Endodermal cell (in vitro differentiated cells): ENCODE measurements around the gene GGN. TPM values are rescaled to one million over a fixed set of nuclear protein-coding genes. Genes with fewer than 3 reads are reported as not detected.

Experiments
- DNase-seq: peaks from one replicate; pipeline ENCODE4 v3.0.0-alpha.2; 2017
- H3K27ac ChIP-seq: 2 replicates; pipeline ENCODE4 v1.5.1; 2013; ENCODE audit warnings: mild to moderate bottlenecking, low read depth, low read length, moderate library complexity
- H3K27me3 ChIP-seq: 2 replicates; pipeline ENCODE4 v1.6.1; 2013; ENCODE audit warnings: mild to moderate bottlenecking, low read length, moderate library complexity; ENCODE audit not compliant: insufficient read depth, control insufficient read depth, poor library complexity, severe bottlenecking
- H3K36me3 ChIP-seq: 2 replicates; pipeline ENCODE4 v1.7.0; 2013; ENCODE audit warnings: mild to moderate bottlenecking, low read length, moderate library complexity; ENCODE audit not compliant: control insufficient read depth, insufficient read depth
- H3K4me1 ChIP-seq: one replicate; pipeline ENCODE4 v1.7.0; 2013; ENCODE audit warnings: low read length; ENCODE audit not compliant: control insufficient read depth, insufficient read depth
- H3K4me3 ChIP-seq: 2 replicates; pipeline ENCODE4 v1.5.1; 2013; ENCODE audit warnings: mild to moderate bottlenecking, low read length, moderate library complexity
- H3K9ac ChIP-seq: 2 replicates; pipeline ENCODE4 v1.6.1; 2013; ENCODE audit warnings: mild to moderate bottlenecking, low read length, moderate library complexity; ENCODE audit not compliant: poor library complexity, severe bottlenecking; ENCODE audit errors: extremely low read depth
- H3K9me3 ChIP-seq: 2 replicates; pipeline ENCODE4 v1.6.1; 2013; ENCODE audit warnings: mild to moderate bottlenecking, low read length, moderate library complexity; ENCODE audit not compliant: control insufficient read depth
- H3K27ac Mint-ChIP-seq: 2 replicates; pipeline ENCODE4 v1.8.0; 2020; ENCODE audit warnings: mixed read lengths
- H3K27me3 Mint-ChIP-seq: 2 replicates; pipeline ENCODE4 v1.8.0; 2021; ENCODE audit warnings: mild to moderate bottlenecking, mixed read lengths; ENCODE audit not compliant: insufficient read depth
- H3K36me3 Mint-ChIP-seq: 2 replicates; pipeline ENCODE4 v1.8.0; 2020; ENCODE audit warnings: low read depth, mixed read lengths
- H3K4me1 Mint-ChIP-seq: 2 replicates; pipeline ENCODE4 v1.8.0; 2020; ENCODE audit warnings: mixed read lengths
- H3K4me3 Mint-ChIP-seq: 2 replicates; pipeline ENCODE4 v1.8.0; 2020; ENCODE audit warnings: mild to moderate bottlenecking, moderate library complexity, mixed read lengths
- H3K9me3 Mint-ChIP-seq: 2 replicates; pipeline ENCODE4 v1.8.0; 2020; ENCODE audit warnings: mild to moderate bottlenecking, mixed read lengths
- CTCF ChIP-seq: fragments of 200-600 bp; sonication (generic); conservative IDR thresholded peaks from 2 replicates; pipeline ENCODE4 v1.5.0; 2021; ENCODE audit warnings: antibody characterized with exemption, mild to moderate bottlenecking
- WGBS, 2 experiments: methylation state at CpG; one replicate each; pipeline versions ENCODE4 v1.1.5 to v1.1.7; 2013; ENCODE audit warnings: missing lambda C conversion rate in 2 of 2, mixed read lengths in 1 of 2; ENCODE audit not compliant: insufficient coverage in 1 of 2, insufficient read length in 1 of 2; 5-methylcytosine and 5-hydroxymethylcytosine counted together
- total RNA-seq, 2 donors: library from RNA; stranded (reverse); fragmentation: NEBNext Ultra II Directional in 1 of 2; extraction: Animal tissue kit (Norgen Biotek cat#: 25700) in 1 of 2; gene quantifications; 2 replicates in 1 of 2; 3 replicates in 1 of 2; pipeline ENCODE4 v1.2.1, GENCODE V29; 2021

Gene GGN
- total RNA-seq, 2 donors from 2014 or later = 0.99 to 2.1 TPM

GRCh38 chr19:38362076-38362945, 25.5 kb downstream of the GGN start:
- Histone ChIP-seq H3K9ac (peak overlapping the region; percentile 13), H3K9me3 (peaks cover 7% of the 10 kb centered on the region), H3K4me1 (no peaks in the 10 kb centered on the region), H3K4me3 (peak overlapping the region; percentile 84), H3K27me3 (peaks cover 39% of the 10 kb centered on the region), H3K36me3 (no peaks in the 10 kb centered on the region), H3K27ac (no peak overlapping the region)
- Mint-ChIP-seq H3K36me3 (no peaks in the 10 kb centered on the region), H3K4me1 (peaks cover 4% of the 10 kb centered on the region), H3K9me3 (peaks cover 18% of the 10 kb centered on the region), H3K4me3 (peak overlapping the region; percentile 73), H3K27me3 (peaks cover 57% of the 10 kb centered on the region), H3K27ac (peak overlapping the region; percentile 90)
- DNase-seq = peak; percentile 98
- no peak for TF ChIP-seq CTCF
- 2 to 7% methylated on average over 25 to 68 of the region's 68 CpGs for WGBS, 2 experiments

- H3K9me3 Mint-ChIP-seq = peaks cover 18% of the 10 kb centered on the region
- Histone ChIP-seq H3K4me1 (no peaks in the 10 kb centered on the region), H3K27ac (no peak overlapping the region), H3K27me3 (peaks cover 44% of the 10 kb centered on the region), H3K36me3 (no peaks in the 10 kb centered on the region), H3K9me3 (peaks cover 7% of the 10 kb centered on the region), H3K4me3 (peak overlapping the region; percentile 84), H3K9ac (peak overlapping the region; percentile 13)
- DNase-seq = peak; percentile 99
- H3K36me3 Mint-ChIP-seq = no peaks in the 10 kb centered on the region
- TF ChIP-seq CTCF = peak; percentile 55
- peaks cover 4% of the 10 kb centered on the region for H3K4me1 Mint-ChIP-seq
- H3K27me3 Mint-ChIP-seq = peaks cover 57% of the 10 kb centered on the region
- peak overlapping the region; percentile 73 for H3K4me3 Mint-ChIP-seq
- WGBS, 2 experiments = 1% methylated on average over 16 to 37 of the region's 37 CpGs
- H3K27ac Mint-ChIP-seq = peak overlapping the region; percentile 90
Observed at GRCh38 chr19:38361633-38362075, 26.2 kb downstream of the GGN start.

DNA sequence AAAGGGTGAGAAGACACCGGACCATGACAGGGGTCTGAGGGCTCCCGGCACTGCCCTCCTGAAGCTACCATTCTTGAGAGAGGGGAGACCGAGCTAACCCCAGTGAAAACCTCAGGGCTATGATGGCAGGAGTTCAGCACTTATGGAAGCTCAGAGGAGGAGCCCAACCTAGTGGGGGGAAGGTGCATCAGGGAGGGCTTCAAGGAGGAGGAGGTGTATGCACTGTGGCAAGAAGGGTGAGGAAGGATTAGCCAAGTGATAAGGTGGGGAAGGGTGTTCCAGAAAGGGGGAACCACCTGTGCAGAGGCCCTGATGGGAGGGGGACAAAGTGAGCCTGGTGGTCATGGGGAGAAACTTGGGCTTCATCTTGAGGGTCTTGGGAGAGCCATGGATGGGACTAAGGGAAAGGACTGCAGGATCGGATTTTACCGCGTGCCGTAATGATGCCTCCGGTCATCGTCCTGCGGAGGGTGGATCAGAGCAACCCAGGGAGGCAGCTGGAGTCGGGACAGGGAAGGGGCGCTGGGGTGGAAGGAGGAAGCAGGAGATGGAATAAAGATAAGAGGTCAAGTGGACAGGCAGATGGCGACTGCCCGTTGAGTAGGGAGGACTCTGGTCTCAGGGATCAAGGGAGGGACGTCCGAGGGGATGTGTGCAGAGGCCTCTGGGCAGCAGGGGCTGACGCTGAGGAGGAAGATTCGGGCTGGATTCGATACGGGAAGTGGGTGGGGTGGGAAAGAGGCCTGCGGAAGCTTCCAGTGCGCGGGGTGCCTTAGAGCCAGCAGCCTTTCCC, 26.8 kb downstream of the GGN start:
- Histone ChIP-seq H3K4me3 (peak overlapping the region; percentile 84), H3K4me1 (no peaks in the 10 kb centered on the region), H3K9me3 (peaks cover 7% of the 10 kb centered on the region), H3K36me3 (no peaks in the 10 kb centered on the region), H3K27me3 (peaks cover 50% of the 10 kb centered on the region), H3K27ac (no peak overlapping the region), H3K9ac (no peak overlapping the region)
- H3K27ac Mint-ChIP-seq = no peak overlapping the region
- peaks cover 18% of the 10 kb centered on the region for H3K9me3 Mint-ChIP-seq
- H3K4me1 Mint-ChIP-seq = peaks cover 4% of the 10 kb centered on the region
- no peaks in the 10 kb centered on the region for H3K36me3 Mint-ChIP-seq
- TF ChIP-seq CTCF = no peak
- H3K4me3 Mint-ChIP-seq = peak overlapping the region; percentile 73
- WGBS, 2 experiments = 32% methylated on average over 9 to 23 of the region's 23 CpGs
- DNase-seq = no peak
- peaks cover 60% of the 10 kb centered on the region for H3K27me3 Mint-ChIP-seq
